ENCODE measurements around the gene PCSK1N. TPM values are rescaled to one million over a fixed set of nuclear protein-coding genes. Genes with fewer than 3 reads are reported as not detected.

The PCSK1N gene
- total RNA-seq, 1 experiment from 2014 or later: 53.3 TPM

- CTCF ChIA-PET: no interaction called here
- Mint-ChIP-seq H3K4me3 (ENCODE audit: low read depth, unreplicated experiment) (no peak overlapping the region), H3K27me3 (ENCODE audit: unreplicated experiment) (no peaks in the 10 kb centered on the region), H3K4me1 (ENCODE audit: low read depth, unreplicated experiment) (peaks cover 4% of the 10 kb centered on the region), H3K9me3 (ENCODE audit: low read depth, unreplicated experiment) (peaks cover 2% of the 10 kb centered on the region), H3K27ac (ENCODE audit: unreplicated experiment) (no peak overlapping the region), H3K36me3 (ENCODE audit: insufficient read depth, unreplicated experiment) (peaks cover 16% of the 10 kb centered on the region)
- no peak for TF ChIP-seq CTCF (IDR thresholded peaks at IDR 0.05; ENCODE audit: unreplicated experiment)
- BruUV-seq (replicated peaks): no TSS peak
- no peak for DNase-seq
- intact Hi-C loops (cut with micrococcal nuclease; ENCODE audit: unreplicated experiment): loop anchor here (10.0 kb wide), 1 partner anchor 55 kb away; the partner anchor contains the start of genes PQBP1 and TIMM17B
These were observed 4.3 kb upstream of the PCSK1N start for GRCh38 chrX:48839686-48840085.

- no peaks in the 10 kb centered on the region for H3K27me3 Mint-ChIP-seq (ENCODE audit: unreplicated experiment)
- intact Hi-C loops (cut with micrococcal nuclease; ENCODE audit: unreplicated experiment): loop anchor here (10.0 kb wide), 1 partner anchor 60 kb away; the partner anchor contains the start of genes PQBP1 and TIMM17B
- CTCF ChIA-PET: interaction anchor here (0.7 to 0.8 kb wide), 2 partner anchors 57 to 77 kb away, joined by 3 to 4 read pairs; partner anchors contain the start of gene SLC35A2
- peaks cover 26% of the 10 kb centered on the region for H3K36me3 Mint-ChIP-seq (ENCODE audit: insufficient read depth, unreplicated experiment)
- TSS peak; percentile 59 for BruUV-seq (replicated peaks)
- H3K4me3 Mint-ChIP-seq (ENCODE audit: low read depth, unreplicated experiment): peak overlapping the region; percentile 81
- peaks cover 13% of the 10 kb centered on the region for H3K4me1 Mint-ChIP-seq (ENCODE audit: low read depth, unreplicated experiment)
- TF ChIP-seq CTCF (IDR thresholded peaks at IDR 0.05; ENCODE audit: unreplicated experiment): no peak
- H3K9me3 Mint-ChIP-seq (ENCODE audit: low read depth, unreplicated experiment): no peaks in the 10 kb centered on the region
- no peak for DNase-seq
- no peak overlapping the region for H3K27ac Mint-ChIP-seq (ENCODE audit: unreplicated experiment)
These were observed 1.1 kb downstream of the PCSK1N start for GRCh38 chrX:48834383-48834709.

GRCh38 chrX:48833542-48834138 lies 1.8 kb downstream of the PCSK1N start:
- Mint-ChIP-seq H3K27ac (ENCODE audit: unreplicated experiment) (no peak overlapping the region), H3K36me3 (ENCODE audit: insufficient read depth, unreplicated experiment) (peaks cover 27% of the 10 kb centered on the region)

GRCh38 chrX:48831909-48832291 lies 3.5 kb downstream of the PCSK1N start:
- H3K4me3 Mint-ChIP-seq (ENCODE audit: low read depth, unreplicated experiment): no peak overlapping the region
- peaks cover 13% of the 10 kb centered on the region for H3K4me1 Mint-ChIP-seq (ENCODE audit: low read depth, unreplicated experiment)
- CTCF ChIA-PET: no interaction called here
- intact Hi-C loops (cut with micrococcal nuclease; ENCODE audit: unreplicated experiment): loop anchor here (10.0 kb wide), 1 partner anchor 63 kb away; the partner anchor contains the start of genes PQBP1 and TIMM17B
- H3K36me3 Mint-ChIP-seq (ENCODE audit: insufficient read depth, unreplicated experiment): peaks cover 31% of the 10 kb centered on the region
- H3K27me3 Mint-ChIP-seq (ENCODE audit: unreplicated experiment): no peaks in the 10 kb centered on the region
- TF ChIP-seq CTCF (IDR thresholded peaks at IDR 0.05; ENCODE audit: unreplicated experiment): no peak
- H3K9me3 Mint-ChIP-seq (ENCODE audit: low read depth, unreplicated experiment): no peaks in the 10 kb centered on the region
- BruUV-seq (replicated peaks): no TSS peak
- no peak overlapping the region for H3K27ac Mint-ChIP-seq (ENCODE audit: unreplicated experiment)
- DNase-seq: no peak

More at GRCh38 chrX:48833542-48834138, 1.8 kb downstream of the PCSK1N start:
- Mint-ChIP-seq H3K27me3 (ENCODE audit: unreplicated experiment) (no peaks in the 10 kb centered on the region), H3K9me3 (ENCODE audit: low read depth, unreplicated experiment) (no peaks in the 10 kb centered on the region), H3K4me3 (ENCODE audit: low read depth, unreplicated experiment) (peak overlapping the region; percentile 81), H3K4me1 (ENCODE audit: low read depth, unreplicated experiment) (peaks cover 13% of the 10 kb centered on the region)
- DNase-seq: no peak
- CTCF ChIA-PET: interaction anchor here (0.7 to 0.8 kb wide), 2 partner anchors 58 to 78 kb away, joined by 3 to 4 read pairs; partner anchors contain the start of gene SLC35A2
- no peak for TF ChIP-seq CTCF (IDR thresholded peaks at IDR 0.05; ENCODE audit: unreplicated experiment)
- BruUV-seq (replicated peaks): no TSS peak
- intact Hi-C loops (cut with micrococcal nuclease; ENCODE audit: unreplicated experiment): loop anchor here (10.0 kb wide), 1 partner anchor 61 kb away; the partner anchor contains the start of genes PQBP1 and TIMM17B
